Glutamatergic neuron (in vitro differentiated cells): ENCODE data around the gene GABRB3. TPM values are rescaled to one million over a fixed set of nuclear protein-coding genes. Genes with fewer than 3 reads are reported as not detected.

Source experiments
- DNase-seq: peaks from one replicate; pipeline ENCODE4 v3.0.0; 2022
- H3K27ac Mint-ChIP-seq: one replicate; pipeline ENCODE4 v1.8.0; 2020; ENCODE audit warnings: mild to moderate bottlenecking, mixed read lengths, inconsistent platforms; ENCODE audit not compliant: unreplicated experiment
- H3K27me3 Mint-ChIP-seq: one replicate; pipeline ENCODE4 v1.8.0; 2020; ENCODE audit warnings: mild to moderate bottlenecking, moderate library complexity, mixed read lengths, inconsistent platforms; ENCODE audit not compliant: unreplicated experiment
- H3K36me3 Mint-ChIP-seq: one replicate; pipeline ENCODE4 v1.8.0; 2020; ENCODE audit warnings: mild to moderate bottlenecking, mixed read lengths, inconsistent platforms; ENCODE audit not compliant: unreplicated experiment
- H3K4me1 Mint-ChIP-seq: one replicate; pipeline ENCODE4 v1.8.0; 2020; ENCODE audit warnings: mild to moderate bottlenecking, low read depth, mixed read lengths, inconsistent platforms; ENCODE audit not compliant: unreplicated experiment
- H3K4me3 Mint-ChIP-seq: one replicate; pipeline ENCODE4 v1.8.0; 2020; ENCODE audit warnings: mild to moderate bottlenecking, mixed read lengths, inconsistent platforms; ENCODE audit not compliant: unreplicated experiment
- H3K9me3 Mint-ChIP-seq: one replicate; pipeline ENCODE4 v1.8.0; 2020; ENCODE audit warnings: mild to moderate bottlenecking, moderate library complexity, mixed read lengths, inconsistent platforms; ENCODE audit not compliant: unreplicated experiment
- total RNA-seq: library from RNA; stranded (reverse); fragmentation: NEBNext Ultra II Directional; extraction: Animal tissue kit (Norgen Biotek cat#: 25700); gene quantifications from one replicate; pipeline ENCODE4 v1.2.1, GENCODE V29; 2021; ENCODE audit not compliant: unreplicated experiment
- TF ChIP-seq, protein P1 (sequence below): fragments of 200-600 bp; sonication (generic); IDR thresholded peaks from one replicate; pipeline ENCODE4 v1.5.0; 2021; ENCODE audit not compliant: partially characterized antibody, unreplicated experiment

Gene GABRB3
- total RNA-seq, 1 donor from 2014 or later, result 287 TPM

DNA sequence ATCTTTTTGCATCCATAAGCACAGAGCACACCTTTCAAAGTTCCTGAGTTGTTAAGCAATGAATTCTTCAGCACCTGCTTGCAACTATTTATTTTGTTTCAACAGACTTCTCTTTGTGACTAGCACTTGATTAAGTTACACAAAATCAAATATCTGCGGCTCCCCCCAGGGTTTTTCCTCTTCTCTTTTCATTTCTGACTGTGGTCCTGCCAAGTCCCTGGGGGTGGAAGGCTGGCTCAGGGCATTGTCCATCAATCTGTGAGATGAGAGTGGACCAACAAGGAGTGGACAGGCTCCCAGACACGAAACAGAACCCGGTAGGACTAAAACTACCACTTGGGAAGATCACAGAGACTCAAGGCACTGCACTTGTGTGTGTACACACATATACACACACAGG lies 96.8 kb downstream of the GABRB3 start:
- TF ChIP-seq, protein P1, sequence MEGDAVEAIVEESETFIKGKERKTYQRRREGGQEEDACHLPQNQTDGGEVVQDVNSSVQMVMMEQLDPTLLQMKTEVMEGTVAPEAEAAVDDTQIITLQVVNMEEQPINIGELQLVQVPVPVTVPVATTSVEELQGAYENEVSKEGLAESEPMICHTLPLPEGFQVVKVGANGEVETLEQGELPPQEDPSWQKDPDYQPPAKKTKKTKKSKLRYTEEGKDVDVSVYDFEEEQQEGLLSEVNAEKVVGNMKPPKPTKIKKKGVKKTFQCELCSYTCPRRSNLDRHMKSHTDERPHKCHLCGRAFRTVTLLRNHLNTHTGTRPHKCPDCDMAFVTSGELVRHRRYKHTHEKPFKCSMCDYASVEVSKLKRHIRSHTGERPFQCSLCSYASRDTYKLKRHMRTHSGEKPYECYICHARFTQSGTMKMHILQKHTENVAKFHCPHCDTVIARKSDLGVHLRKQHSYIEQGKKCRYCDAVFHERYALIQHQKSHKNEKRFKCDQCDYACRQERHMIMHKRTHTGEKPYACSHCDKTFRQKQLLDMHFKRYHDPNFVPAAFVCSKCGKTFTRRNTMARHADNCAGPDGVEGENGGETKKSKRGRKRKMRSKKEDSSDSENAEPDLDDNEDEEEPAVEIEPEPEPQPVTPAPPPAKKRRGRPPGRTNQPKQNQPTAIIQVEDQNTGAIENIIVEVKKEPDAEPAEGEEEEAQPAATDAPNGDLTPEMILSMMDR, result no peak
- Mint-ChIP-seq H3K36me3 (no peaks in the 10 kb centered on the region), H3K4me3 (no peak overlapping the region), H3K4me1 (peaks cover 52% of the 10 kb centered on the region), H3K9me3 (peaks cover 9% of the 10 kb centered on the region), H3K27ac (no peak overlapping the region), H3K27me3 (peaks cover 9% of the 10 kb centered on the region)
- no peak for DNase-seq

- peak overlapping the region; percentile 62 for H3K27ac Mint-ChIP-seq
- H3K4me3 Mint-ChIP-seq, result no peak overlapping the region
- no peaks in the 10 kb centered on the region for H3K36me3 Mint-ChIP-seq
- H3K4me1 Mint-ChIP-seq, result peaks cover 56% of the 10 kb centered on the region
- TF ChIP-seq, protein P1, result no peak
- no peak for DNase-seq
- H3K27me3 Mint-ChIP-seq, result peaks cover 9% of the 10 kb centered on the region
- peaks cover 11% of the 10 kb centered on the region for H3K9me3 Mint-ChIP-seq
These were observed 98.4 kb downstream of the GABRB3 start for GRCh38 chr15:26674467-26674866.

DNA sequence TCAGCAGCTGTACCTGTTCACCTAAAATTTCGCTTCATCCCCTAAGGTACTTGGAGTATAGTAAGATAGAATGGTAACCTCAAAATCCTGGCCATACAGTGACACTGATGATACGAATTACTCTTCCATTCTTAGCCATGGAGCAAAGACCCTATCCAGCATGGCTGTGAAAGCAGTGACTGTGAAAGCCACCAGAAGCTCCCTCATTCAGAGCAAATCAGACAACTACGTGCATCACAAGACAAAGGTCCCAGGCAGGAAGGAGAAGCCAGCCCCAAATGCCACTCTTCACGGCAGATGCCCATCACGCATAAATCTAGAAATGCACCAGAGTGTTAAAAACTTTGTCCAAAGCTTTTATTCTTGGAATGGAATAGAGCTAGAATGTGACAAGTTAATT lies 99.4 kb downstream of the GABRB3 start:
- Mint-ChIP-seq H3K4me3 (no peak overlapping the region), H3K27ac (peak overlapping the region; percentile 44), H3K27me3 (peaks cover 9% of the 10 kb centered on the region), H3K36me3 (no peaks in the 10 kb centered on the region), H3K9me3 (peaks cover 8% of the 10 kb centered on the region), H3K4me1 (peaks cover 60% of the 10 kb centered on the region)
- no peak for DNase-seq
- TF ChIP-seq, protein P1, result no peak

DNA sequence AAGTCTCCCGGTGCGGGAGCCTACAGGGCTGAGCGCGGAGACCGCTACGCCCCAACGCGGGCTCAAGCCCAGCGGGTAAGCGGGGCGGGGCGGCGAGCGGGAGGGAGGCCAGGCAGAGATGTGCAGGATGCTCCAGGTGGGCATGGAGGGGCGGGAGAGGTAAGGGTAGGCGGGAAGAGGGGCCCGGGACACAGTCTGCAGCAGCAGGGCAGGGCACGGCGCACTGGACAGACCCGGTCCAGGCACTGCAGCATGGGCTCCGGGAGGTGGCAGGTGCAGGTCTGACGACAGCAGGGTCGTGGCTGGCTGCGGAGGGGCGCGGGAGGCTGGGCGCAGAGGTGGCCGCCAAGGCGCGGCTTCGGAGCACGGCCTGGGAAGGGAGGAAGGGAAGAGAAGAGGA lies 102.8 kb downstream of the GABRB3 start:
- H3K27ac Mint-ChIP-seq, result no peak overlapping the region
- H3K9me3 Mint-ChIP-seq, result peaks cover 3% of the 10 kb centered on the region

GRCh38 chr15:26667222-26667988 lies 105.5 kb downstream of the GABRB3 start:
- Mint-ChIP-seq H3K4me1 (peaks cover 40% of the 10 kb centered on the region), H3K27me3 (peaks cover 5% of the 10 kb centered on the region), H3K9me3 (peaks cover 3% of the 10 kb centered on the region), H3K36me3 (no peaks in the 10 kb centered on the region), H3K4me3 (no peak overlapping the region), H3K27ac (no peak overlapping the region)
- no peak for DNase-seq
- TF ChIP-seq, protein P1, result no peak

More for the DNA sequence above, 102.8 kb downstream of the GABRB3 start:
- DNase-seq, result no peak
- TF ChIP-seq, protein P1, result no peak
- Mint-ChIP-seq H3K4me1 (peaks cover 49% of the 10 kb centered on the region), H3K36me3 (no peaks in the 10 kb centered on the region), H3K27me3 (peaks cover 5% of the 10 kb centered on the region), H3K4me3 (no peak overlapping the region)
